ENCODE data around the gene TTC16. TPM values are rescaled to one million over a fixed set of nuclear protein-coding genes. Genes with fewer than 3 reads are reported as not detected.
A peak's percentile ranks its signal among the peaks of the same experiment; 100 is the strongest.

Gene TTC16
- total RNA-seq, 1 donor, result not detected

- DNase-seq (ENCODE audit: low read depth), result no peak
- TF ChIP-seq, protein P1, sequence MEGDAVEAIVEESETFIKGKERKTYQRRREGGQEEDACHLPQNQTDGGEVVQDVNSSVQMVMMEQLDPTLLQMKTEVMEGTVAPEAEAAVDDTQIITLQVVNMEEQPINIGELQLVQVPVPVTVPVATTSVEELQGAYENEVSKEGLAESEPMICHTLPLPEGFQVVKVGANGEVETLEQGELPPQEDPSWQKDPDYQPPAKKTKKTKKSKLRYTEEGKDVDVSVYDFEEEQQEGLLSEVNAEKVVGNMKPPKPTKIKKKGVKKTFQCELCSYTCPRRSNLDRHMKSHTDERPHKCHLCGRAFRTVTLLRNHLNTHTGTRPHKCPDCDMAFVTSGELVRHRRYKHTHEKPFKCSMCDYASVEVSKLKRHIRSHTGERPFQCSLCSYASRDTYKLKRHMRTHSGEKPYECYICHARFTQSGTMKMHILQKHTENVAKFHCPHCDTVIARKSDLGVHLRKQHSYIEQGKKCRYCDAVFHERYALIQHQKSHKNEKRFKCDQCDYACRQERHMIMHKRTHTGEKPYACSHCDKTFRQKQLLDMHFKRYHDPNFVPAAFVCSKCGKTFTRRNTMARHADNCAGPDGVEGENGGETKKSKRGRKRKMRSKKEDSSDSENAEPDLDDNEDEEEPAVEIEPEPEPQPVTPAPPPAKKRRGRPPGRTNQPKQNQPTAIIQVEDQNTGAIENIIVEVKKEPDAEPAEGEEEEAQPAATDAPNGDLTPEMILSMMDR (IDR thresholded peaks at IDR 0.05; ENCODE audit: insufficient read depth, low read depth, low read length), result no peak
- H3K4me3 ChIP-seq (ENCODE audit: low read depth, low read length), result peak overlapping the region; percentile 71
These were observed 533 bp downstream of the TTC16 start for GRCh38 chr9:127716412-127716811.

DNA sequence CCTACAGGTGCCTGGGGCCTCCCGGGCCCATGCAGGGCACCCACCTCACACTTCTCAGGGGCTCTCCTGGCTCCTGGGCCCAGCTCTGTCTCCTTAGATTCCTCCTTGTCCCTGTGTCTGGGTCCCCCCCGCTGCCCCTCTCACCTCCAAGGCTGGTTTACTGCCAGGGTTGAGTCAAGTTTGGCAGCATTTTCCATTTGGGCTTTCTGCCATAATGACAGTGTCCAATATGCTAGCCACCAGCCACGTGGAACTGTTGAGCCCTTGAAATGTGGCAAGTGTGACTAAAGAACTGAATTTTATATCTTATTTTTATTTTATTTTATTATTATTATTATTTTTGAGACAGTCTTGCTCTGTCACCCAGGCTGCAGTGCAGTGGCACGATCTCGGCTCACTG is 1.9 kb downstream of the TTC16 start:
- DNase-seq (ENCODE audit: low read depth), result no peak
- no peak overlapping the region for H3K4me3 ChIP-seq (ENCODE audit: low read depth, low read length)
- TF ChIP-seq, protein P1 (IDR thresholded peaks at IDR 0.05; ENCODE audit: insufficient read depth, low read depth, low read length), result no peak

DNA sequence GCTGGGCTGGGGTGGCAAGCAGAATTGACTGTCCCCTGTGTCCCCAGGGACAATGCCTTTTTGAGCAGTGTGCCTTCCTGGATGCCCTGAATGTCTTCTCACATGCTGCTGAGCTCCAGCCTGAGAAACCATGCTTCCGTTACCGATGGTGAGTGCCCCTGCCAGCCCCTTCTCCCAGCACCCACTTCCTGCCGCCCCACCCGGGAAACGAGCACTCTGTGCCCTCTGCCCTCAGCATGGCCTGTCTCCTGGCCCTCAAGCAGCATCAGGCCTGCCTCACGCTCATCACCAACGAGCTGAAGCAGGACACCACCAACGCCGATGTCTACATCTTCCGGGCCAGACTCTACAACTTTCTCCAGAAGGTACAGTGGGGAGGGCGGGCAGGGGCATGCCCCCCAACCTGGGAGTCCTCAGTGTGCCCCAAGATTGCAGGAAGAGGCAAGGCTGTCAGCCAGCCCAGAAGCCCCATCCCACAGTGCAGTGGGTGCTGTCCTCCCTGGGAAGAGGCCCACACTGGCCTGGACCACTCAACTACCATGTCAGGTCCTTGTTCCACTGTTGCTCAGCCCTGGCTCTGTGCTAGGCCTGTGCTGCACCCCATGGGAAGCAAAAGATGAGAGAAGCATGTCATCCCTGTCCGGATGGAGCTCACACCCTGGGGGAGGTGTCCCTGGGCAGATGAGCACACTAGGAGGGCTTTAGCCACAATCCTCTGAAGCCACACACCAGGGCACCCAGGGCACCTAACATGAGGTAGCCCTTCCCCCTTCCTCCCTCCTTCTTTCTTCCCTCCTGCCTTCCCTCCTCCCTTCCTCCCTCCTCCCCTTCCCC is 4.4 kb downstream of the TTC16 start:
- no peak for DNase-seq (ENCODE audit: low read depth)

DNA sequence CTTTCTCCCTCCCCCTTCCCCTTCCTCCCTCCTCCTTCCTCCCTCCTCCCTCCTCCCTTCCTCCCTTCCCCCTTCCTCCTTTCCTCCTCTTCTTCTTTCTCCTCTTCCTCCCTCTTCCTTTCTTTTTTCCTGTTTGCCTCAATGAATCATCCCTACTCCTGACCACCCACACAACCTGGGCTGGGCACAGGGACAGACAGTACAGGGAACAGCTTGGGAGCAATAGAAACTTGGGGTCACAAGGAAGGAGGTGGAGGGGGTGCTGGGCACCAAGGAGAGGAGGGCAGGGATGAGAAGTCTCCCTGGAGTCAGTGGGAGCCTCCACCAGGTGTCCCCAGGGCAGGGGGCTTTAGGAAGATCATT is 5.0 kb downstream of the TTC16 start:
- DNase-seq (ENCODE audit: low read depth), result no peak
- H3K4me3 ChIP-seq (ENCODE audit: low read depth, low read length), result no peak overlapping the region
- TF ChIP-seq, protein P1 (IDR thresholded peaks at IDR 0.05; ENCODE audit: insufficient read depth, low read depth, low read length), result no peak

More for the DNA sequence above, 4.4 kb downstream of the TTC16 start:
- TF ChIP-seq, protein P1 (IDR thresholded peaks at IDR 0.05; ENCODE audit: insufficient read depth, low read depth, low read length), result no peak
- no peak overlapping the region for H3K4me3 ChIP-seq (ENCODE audit: low read depth, low read length)

GRCh38 chr9:127721391-127721821 is 5.5 kb downstream of the TTC16 start:
- no peak overlapping the region for H3K4me3 ChIP-seq (ENCODE audit: low read depth, low read length)
- TF ChIP-seq, protein P1 (IDR thresholded peaks at IDR 0.05; ENCODE audit: insufficient read depth, low read depth, low read length), result no peak
- DNase-seq (ENCODE audit: low read depth), result no peak

GRCh38 chr9:127722055-127722745 is 6.3 kb downstream of the TTC16 start:
- DNase-seq (ENCODE audit: low read depth), result no peak
- TF ChIP-seq, protein P1 (IDR thresholded peaks at IDR 0.05; ENCODE audit: insufficient read depth, low read depth, low read length), result no peak
- H3K4me3 ChIP-seq (ENCODE audit: low read depth, low read length), result no peak overlapping the region
